ENCODE measurements around the gene CREBRF.
"Not testable (repeated sequence)": the region's sequence is repeated elsewhere in the genome, so short reads cannot be mapped to it uniquely, and the experiment has no call there.

Gene CREBRF

DNA sequence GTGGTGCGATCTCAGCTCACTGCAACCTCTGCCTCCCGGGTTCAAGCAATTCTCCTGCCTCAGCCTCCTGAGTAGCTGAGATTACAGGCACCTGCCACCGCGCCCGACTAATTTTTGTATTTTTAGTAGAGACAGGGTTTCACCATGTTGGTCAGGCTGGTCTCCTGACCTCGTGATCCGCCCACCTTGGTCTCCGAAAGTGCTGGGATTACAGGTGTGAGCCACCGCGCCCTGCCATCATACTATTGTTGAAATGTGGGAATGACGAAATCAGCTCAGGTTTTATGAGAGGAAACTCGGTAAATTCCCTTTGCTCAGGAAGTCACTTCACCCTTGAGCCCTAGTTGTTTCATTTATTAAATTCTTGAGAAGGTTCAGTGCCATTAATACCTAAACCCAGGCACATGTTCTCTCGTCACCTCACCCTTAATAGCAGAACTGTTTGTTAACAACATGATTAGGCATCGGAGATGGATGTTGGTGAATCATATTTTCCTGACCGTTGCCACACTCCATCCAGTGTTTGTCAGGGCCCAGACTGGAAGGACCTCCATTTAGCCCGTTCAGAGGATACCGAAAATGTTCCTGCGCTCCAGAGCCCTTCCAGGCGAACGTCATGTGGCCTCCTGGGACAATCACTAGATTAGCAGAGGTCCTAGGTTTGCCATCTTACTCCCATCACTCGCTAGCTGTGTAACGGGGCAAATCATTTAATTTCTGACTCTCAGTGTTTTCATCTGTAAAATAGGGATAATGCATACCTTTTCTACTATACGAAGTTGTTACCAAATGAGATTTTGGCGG is 20.0 kb upstream of the CREBRF start:
- no peak for DNase-seq (ENCODE audit: low spot score)

DNA sequence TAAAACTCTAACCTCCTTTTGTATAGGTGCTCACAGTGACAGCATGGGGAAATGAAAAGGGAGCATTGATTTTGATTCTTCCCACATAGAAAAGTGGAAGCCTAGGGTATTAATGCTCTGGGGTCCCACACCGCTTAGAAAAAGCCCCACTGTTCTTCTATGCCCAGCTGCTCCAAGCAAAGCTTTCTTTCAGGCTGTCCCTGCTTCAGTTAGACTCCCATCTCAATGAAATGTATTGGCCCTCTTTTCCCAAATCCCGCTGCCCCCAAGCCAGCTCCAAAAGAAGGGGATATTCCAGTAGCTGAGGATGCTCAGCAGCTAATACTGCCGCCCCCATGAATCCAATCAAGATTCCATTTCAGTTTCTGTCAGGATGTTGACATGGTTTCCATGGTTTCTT is 17.0 kb upstream of the CREBRF start:
- no peak for DNase-seq (ENCODE audit: low spot score)

DNA sequence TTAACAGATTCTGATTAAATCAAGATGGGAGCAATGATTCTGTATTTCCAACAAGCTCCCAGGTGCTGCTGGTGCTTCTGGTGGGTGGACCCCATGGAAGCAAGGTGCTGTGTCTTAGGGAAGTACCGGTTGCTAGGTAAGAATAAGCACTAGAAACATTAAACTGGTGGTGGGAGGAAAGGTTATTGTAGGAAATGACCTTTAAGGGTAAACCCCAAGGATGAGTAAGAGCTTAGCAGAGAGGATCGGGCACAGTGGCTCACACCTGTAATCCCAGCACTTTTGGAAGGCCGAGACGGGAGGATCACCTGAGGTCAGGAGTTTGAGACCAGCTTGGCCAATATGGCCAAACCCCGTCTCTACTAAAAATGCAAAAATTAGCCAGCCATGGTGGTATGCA is 16.2 kb upstream of the CREBRF start:
- DNase-seq (ENCODE audit: low spot score) = no peak

DNA sequence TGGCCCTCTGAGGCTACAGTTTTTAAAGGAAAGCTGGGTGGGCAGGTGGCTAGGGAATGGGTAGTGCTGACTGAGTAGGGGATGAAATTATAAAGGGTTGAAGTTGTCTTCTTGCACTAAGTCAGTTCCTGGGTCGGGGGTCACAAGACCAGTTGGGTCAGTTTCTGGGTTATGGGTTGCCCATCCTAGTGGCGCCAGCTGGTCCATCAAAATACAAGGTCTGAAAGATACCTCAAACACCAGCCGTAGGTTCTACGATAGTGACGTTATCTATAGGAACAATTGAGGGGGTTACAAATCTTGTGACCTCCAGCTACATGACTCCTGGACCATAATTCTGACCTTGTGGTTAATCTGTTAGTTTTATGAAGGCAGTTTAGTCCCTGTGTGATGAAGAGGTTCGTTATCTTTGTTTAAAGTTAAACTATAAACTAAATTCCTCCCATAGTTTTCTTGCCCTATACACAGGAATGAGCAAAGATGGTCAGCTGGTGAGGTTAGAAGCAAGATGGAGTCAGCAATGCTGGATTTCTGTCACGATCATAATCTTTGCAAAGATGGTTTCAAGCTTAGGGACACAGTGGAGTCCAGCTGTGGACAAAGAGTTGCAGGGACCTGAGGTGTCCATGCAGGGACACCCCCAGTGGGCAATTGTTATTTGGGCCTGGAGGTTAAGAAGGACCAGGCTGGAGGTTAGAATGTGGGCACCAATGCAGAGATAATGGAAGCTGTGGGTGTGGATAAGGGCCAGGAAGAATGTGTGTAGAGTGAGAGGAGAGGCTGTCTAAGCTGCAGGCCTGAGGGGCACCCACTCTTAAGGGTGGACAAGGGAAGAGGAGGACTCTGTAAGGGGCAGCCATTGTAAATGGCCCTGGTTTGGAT is 14.0 kb upstream of the CREBRF start:
- DNase-seq (ENCODE audit: low spot score) = no peak

DNA sequence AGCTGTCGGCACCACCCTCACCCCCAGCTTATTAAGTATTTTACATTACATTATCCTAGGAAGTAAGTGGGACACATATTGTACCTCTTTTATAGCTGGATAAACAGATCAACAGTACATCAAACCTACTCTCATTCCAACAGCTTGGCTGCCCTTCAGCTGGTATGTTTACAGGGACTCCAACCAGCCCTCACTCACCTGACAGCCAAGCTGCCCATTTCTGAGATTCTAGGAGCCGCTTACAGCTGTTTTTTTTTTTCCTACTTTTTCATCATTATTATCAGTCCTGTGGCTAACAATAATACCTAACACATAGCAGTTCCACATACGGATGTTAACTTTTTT is 13.4 kb upstream of the CREBRF start:
- no peak for DNase-seq (ENCODE audit: low spot score)

DNA sequence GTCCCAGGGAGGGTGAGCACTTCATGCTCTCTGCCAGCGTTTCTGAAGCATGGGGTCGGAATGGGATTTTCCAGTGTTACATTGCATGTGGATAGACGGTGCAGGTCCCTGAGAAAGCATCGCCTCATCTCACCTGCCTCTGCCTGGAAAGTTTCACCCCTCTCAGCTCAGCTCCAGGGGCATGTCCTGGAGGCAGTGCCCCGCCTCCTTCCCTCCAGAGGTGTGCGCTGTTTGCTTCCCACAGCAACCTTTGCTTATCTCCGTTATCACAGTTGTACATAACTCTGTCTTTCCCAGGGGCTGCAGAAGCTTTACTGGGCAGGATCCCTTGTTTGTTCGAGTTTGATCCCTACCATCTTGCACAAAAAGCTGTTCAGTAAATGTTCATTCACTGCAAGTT is 10.7 kb upstream of the CREBRF start:
- no peak for DNase-seq (ENCODE audit: low spot score)

DNA sequence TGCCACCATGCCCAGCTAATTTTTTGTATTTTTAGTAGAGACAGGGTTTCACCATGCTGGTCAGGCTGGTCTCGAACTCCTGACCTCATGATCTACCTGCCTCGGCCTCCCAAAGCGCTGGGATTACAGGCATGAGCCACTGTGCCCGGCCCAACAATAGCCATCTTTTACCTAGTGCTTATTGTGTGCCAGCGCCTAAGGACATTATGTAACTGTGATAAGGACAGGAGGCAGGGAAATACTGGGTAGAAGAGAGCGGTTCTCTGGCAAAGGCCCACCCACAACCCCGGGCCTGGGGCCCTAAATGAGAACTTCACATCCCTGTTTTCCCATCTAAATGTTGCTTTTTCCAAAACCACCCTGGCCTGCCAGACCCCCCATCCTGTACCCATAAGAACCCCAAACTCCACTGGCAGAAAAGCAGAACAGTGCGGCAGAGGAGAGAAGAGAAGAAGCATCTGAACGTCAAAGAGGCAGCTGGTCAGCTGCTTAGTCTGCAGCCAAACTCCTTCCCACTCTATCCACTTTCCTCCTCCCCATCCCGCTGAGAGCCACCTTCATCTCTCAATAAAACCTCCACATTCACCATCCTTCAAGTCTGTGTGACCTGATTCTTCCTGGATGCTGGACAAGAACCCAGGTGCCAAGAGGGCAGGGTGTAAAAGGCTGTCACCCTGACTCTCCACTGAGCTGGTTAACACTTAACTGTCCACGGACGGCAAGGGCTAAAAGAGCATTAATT is 8.9 kb upstream of the CREBRF start:
- DNase-seq (ENCODE audit: low spot score) = not testable (repeated sequence)

DNA sequence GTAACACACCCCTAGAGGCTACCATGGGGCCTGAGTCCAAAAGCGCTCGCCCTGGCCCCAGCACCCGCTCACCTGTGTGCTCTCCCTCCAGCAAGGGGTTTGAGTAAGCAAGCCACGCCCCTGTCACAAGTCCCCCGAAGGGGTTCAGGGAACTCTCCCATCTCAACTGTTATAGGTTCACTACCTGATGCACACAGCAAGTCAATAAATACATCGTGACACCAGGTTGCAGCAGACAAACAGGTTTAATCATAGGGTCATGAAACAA is 8.4 kb upstream of the CREBRF start:
- no peak for DNase-seq (ENCODE audit: low spot score)

DNA sequence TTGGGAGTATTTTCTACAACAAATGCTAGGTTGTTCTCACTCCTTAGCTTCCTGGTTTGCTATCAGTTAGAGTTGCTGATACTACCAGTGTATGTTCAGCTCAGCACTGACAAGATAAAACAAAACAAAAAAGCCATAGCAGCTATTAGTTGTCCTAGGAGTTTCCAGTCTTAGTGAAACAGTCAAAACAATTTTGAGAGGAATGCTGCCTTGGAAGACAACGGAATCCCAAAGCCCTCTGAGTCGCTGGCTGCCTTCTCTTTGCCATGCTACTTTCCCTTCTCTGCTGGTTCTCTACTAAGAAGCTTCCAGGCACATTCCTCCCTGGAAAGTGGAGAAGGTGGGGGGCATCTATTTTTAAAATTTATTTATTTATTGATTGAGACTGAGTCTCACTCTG is 5.4 kb upstream of the CREBRF start:
- no peak for DNase-seq (ENCODE audit: low spot score)

DNA sequence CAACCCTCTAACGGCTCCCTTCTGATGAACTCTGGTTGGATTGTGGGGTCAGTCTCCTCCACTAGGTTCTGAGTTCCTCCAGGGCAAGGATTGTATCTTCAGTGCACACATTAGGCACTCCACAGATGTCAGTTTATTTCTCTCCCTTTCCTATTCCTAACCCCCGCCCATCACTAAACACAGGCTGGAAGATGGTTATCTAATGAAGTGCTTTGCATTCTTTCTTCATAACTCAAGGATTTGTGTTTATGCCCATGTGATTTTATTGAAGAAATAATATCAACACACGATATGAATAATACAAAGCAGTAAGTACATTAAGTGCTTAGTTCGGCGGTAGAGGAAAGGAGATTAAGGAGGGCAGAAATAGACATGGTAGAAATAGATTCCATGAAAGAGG is 4.4 kb upstream of the CREBRF start:
- DNase-seq (ENCODE audit: low spot score) = no peak

DNA sequence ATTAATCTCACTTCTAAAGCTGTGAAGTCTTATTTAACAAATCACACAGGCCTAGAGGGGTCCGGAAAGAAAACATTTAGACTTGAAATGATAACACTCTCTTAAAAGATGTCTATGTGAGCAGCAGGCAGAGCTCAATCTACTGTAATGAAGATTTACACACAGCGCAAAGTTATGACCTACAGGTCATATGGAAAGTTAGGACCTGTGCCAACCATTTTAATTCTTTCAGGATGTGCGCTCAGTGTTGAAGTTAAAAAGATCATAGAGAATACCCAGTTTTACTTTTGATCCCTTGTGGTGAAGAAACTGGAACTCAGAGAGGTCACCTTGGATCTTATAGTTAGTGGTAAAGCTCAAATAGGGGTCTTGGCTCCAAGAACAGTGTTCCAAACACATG is 3.1 kb upstream of the CREBRF start:
- no peak for DNase-seq (ENCODE audit: low spot score)

DNA sequence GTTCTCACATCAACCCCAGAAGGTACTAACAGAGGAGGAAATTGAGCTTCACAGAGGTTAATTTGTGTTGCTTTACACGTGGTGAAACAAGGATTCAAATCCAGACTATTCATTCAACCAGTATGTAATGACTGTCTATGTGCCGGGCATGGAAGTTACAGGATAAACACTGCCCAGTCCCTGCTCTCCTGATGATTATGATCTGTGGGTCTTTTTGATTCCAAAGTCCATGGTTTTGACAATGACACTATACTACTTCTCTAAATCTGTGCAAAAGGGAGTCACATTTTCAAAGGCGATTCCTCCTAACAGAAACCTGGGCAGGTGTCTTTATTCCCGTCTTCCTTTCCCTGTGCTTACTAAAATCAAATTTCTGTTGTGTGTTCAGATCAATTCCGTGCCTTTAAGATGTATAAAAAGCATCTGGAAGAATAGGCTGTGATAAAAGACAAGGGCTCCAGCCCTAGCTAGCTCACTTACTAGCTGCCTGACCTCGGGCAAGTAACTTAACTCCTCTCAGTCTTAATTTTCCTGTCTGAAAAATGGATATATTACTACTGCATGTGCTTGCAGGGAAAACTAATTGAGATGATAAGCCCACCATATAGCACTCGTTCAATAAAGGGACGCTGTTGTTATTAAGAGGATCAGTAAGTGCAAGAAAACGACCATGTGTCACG is 970 bp upstream of the CREBRF start:
- DNase-seq (ENCODE audit: low spot score) = no peak

DNA sequence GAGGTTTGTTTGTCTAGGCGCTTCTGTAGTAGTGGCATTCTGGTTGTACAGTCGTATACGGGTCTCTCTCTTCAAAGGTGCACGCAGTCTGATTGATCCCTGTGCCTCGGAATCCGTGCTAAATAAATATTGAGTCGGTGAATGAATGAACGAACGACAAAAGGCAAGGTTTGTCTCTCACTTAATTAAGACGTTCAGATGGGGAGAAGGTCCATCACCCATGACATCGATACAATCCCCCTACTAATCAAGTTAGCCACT is 500 bp upstream of the CREBRF start:
- DNase-seq (ENCODE audit: low spot score) = no peak

DNA sequence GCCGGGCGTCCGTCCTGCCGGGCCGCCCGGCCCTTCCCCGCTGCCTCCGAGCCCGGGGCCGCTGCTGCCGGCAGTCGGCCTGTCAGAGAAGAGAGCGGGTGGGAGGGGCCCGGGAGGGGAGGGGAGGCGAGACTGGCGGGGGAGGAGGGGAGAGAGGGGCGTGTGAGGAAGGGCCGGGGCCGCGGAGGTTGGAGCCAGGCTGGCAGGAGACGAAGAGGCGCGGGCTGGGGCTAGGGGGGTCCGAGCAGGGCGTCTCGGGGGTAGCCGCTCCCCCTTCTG is 570 bp downstream of the CREBRF start:
- peak; percentile 13 for DNase-seq (ENCODE audit: low spot score)

DNA sequence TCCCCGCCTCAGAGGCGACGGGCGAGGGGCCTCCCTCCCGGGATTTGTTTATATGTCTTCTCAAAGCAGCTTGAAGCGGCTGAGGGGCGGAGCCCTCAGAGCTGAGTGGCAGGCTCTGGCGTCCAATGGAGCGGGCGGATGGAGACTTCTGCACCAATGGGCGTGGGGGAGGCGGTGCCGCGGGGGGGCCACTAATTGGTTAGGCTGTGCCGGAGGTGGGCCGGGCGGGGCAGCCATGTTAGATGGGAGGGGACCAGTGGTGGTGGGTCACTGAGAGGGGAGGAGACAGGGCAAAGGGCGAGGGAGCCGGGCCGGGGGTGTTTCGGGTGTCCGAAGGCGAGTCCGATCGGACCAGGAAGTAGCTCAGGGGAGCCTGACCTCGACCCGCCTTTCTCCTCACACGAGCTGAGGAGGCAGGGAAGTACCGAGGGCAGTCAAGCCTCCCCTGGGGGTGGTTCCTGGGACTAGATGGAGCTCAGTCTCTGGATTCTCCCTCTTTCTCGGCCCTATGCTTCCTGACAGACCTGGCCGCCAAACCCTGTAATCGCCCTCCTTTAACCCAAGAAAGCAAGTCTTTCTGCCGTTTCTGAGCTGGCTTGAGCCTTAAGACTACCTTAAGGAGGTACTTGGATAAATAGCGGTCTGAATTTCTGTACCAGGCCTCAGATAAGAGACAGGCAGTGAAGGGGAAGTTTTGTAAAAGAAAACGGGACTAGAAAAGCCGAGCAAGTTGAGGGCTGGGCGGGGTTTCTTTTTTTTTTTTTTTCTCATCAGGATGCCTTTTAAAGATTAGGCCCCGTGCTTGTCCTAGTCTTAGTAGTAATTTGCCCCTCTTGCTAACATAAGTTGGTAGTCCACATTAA is 1.1 kb downstream of the CREBRF start:
- peak; percentile 85 for DNase-seq (ENCODE audit: low spot score)

DNA sequence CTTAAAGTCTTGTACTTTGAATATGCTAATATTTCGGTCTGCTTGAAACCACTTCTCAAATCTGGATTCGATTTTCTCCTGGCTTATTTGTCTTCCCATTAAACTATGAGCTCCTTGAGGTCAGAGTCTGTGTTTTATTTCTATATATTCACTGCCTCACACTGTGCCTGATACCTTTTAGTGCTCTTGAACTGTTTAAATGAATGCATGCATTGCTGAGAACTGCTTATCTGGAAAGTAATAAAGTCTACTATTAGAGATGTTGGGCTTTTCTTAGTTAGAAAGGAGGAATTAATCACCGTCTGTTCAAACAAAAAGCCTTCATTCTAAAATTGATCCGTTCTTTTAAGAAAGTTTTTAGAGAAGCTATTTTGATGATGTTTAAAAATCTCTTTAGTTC is 6.0 kb downstream of the CREBRF start:
- no peak for DNase-seq (ENCODE audit: low spot score)

DNA sequence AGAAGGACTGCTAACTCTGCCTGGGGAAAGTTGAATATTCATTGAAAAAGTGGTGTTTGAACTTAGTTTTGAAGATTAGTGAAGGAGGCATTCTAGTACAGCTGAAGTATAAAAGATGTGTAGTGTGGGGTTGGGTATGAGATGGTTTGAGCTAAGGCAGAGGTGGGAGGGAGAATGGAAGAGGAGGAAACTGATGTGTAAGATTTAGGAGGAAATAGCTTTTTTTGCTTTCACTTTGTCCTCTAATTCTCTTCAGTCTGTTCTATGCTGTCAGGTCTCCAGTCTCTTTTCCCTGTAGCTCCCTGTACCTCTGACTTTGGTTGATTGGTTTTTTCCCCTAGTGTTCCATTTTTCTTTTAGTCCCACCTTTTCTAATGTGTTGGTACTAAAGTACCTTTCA is 9.0 kb downstream of the CREBRF start:
- DNase-seq (ENCODE audit: low spot score) = no peak

DNA sequence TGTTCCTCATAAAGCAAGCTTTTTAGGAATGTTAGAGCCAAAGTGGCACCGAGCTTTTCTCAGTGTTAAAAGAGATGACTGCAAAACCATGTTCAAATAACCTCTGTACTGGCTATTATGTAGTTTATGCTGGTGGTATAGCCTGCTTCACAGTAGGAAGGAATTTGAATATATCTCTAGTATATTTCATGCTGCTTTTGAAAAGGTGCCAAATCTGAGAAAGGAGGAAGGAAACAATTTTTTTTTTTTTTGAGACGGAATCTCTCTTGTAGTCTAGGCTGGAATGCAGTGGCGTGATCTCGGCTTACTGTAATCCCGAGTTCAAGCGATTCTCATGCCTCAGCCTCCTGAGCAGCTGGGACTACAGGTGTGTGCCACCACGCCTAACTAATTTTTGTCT is 13.5 kb downstream of the CREBRF start:
- no peak for DNase-seq (ENCODE audit: low spot score)

DNA sequence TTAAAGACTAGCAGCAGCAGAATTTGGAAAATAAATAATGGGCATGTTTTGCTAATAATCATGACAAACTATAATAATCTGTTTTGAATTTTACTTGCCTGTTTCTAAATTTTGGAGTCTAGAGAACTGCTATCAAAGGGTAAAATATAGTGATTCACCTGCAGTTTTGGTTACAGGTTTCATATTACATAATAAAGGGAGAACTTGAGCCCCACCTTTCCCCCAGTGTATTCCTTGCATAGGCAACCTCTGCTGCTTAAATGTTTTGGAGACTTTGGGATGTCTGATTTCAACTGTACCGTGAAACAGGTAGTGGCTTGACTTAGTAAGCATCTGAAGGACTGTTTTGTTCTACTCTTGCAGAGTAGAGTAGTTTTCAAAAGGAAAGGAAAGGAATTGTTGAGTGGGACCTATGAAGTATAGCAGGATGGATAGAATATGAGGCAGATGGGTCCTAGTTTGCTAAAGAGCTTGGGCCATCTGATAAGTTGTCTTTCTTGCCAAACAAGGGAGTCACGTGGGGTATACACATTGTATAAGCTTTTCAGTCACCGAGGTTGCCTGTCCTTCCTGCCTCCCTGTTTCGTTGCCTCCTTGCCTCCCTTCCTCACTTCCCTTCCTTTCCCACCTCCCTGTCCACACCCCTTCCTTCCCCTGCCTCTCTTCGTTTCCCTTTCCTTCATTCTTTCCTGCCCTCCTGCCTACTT is 19.1 kb downstream of the CREBRF start:
- no peak for DNase-seq (ENCODE audit: low spot score)

DNA sequence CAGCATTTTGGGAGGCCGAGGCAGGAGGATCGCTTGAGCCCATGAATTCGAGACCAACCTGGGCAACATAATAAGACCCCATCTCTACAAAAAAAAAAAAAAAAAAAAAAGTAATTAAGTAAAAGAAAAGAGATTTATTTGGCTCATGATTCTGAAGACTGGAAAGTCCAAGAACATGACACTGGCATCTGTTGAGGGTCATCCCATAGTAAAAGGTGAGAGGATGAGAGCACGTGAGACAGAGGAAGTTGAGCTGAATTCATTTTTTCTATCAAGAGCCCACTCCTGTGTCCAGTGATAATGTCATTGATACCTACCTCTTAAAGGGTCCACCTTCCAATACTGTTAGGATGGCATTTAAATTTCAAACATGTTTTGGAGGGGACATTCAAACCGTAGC is 19.8 kb downstream of the CREBRF start:
- DNase-seq (ENCODE audit: low spot score) = no peak

DNA sequence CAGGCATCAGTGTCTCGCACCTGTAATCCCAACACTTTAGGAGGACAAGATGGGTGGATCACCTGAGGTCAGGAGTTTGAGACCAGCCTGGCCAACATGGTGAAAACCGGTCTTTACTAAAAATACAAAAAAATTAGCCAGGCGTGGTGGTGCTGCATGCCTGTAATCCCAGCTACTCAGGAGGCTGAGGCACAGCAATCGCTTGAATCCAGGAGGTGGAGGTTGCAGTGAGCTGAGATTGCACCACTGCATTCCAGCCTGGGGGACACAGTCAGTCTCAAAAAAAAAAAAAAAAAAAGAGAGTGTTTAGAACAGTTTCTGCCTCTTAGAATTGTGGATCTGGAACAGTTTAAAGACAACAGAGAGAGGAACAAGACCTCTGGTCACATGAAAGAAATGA is 20.3 kb downstream of the CREBRF start:
- DNase-seq (ENCODE audit: low spot score) = not testable (repeated sequence)

DNA sequence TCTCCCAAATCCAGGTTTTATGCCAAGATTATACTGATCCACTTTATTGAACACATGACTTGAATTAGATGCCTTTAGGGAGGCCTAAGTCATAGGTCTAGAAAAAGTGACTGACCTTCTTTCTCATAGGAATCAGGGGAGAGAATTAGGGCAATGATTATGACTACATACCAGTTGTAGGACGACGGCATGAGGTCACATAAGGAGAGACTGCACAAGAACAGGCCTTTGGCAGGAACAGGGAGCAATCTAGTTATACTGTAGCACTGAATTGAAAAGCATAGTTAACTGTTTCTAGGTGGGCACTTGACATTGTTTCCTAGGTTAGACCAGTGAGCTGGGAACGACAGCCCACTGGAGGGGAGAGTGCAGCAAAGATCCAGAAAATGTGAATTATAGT is 22.7 kb downstream of the CREBRF start:
- DNase-seq (ENCODE audit: low spot score) = no peak
